Thyroid gland (tissue), 4 donors: ENCODE data around the gene NKD1.

Source experiments
- CTCF ChIP-seq, 6 experiments: fragments of 200-600 bp in 3 of 6; fragments of 450-650 bp in 3 of 6; sonication (generic) in 3 of 6; IDR thresholded peaks; one replicate each; pipeline ENCODE4 v1.5.1; 2016 to 2019; ENCODE audit warnings: antibody characterized with exemption in 6 of 6, mild to moderate bottlenecking in 2 of 6, inconsistent platforms in 1 of 6, moderate library complexity in 1 of 6
- POLR2A ChIP-seq, 2 donors: fragments of 450-650 bp; IDR thresholded peaks; one replicate each; pipeline ENCODE4 v1.6.1; 2017; ENCODE audit warnings: antibody characterized with exemption in 2 of 2, mild to moderate bottlenecking in 2 of 2, moderate library complexity in 1 of 2

GRCh38 chr16:50632927-50633800, 85.0 kb downstream of the NKD1 start:
- no peak for TF ChIP-seq CTCF (IDR thresholded peaks at IDR 0.05)
- no peak for TF ChIP-seq POLR2A (IDR thresholded peaks at IDR 0.05)
